HG03060 (cell line): ENCODE results near the gene MKLN1.
"Not testable (repeated sequence)": the region's sequence is repeated elsewhere in the genome, so short reads cannot be mapped to it uniquely, and the experiment has no call there.

Experiments used
- ATAC-seq: cut with Tn5 transposase; IDR thresholded peaks from one replicate; pipeline ENCODE4 v1.9.1; 2021; ENCODE audit warnings: low read depth, moderate number of reproducible peaks; ENCODE audit not compliant: unreplicated experiment

MKLN1 gene

GRCh38 chr7:131511774-131512535 is 184.3 kb downstream of the MKLN1 start:
- no peak for ATAC-seq

GRCh38 chr7:131513245-131514061 is 185.8 kb downstream of the MKLN1 start:
- ATAC-seq = no peak

GRCh38 chr7:131515471-131515870 is 187.8 kb downstream of the MKLN1 start:
- not testable (repeated sequence) for ATAC-seq

GRCh38 chr7:131517218-131517923 is 189.7 kb downstream of the MKLN1 start:
- no peak for ATAC-seq

- ATAC-seq = no peak
Observed at GRCh38 chr7:131518626-131519025, 190.9 kb downstream of the MKLN1 start.

- no peak for ATAC-seq
Observed at GRCh38 chr7:131521651-131522163, 194.0 kb downstream of the MKLN1 start.

GRCh38 chr7:131522325-131522930 is 194.8 kb downstream of the MKLN1 start:
- ATAC-seq = no peak

GRCh38 chr7:131524115-131524514 is 196.4 kb downstream of the MKLN1 start:
- no peak for ATAC-seq

- no peak for ATAC-seq
Observed at GRCh38 chr7:131524703-131525102, 197.0 kb downstream of the MKLN1 start.

GRCh38 chr7:131525820-131526219 is 198.1 kb downstream of the MKLN1 start:
- ATAC-seq = no peak

- no peak for ATAC-seq
Observed at GRCh38 chr7:131527456-131527855, 199.8 kb downstream of the MKLN1 start.

- no peak for ATAC-seq
Observed at GRCh38 chr7:131529179-131529578, 201.5 kb downstream of the MKLN1 start.

GRCh38 chr7:131529617-131530016 is 201.9 kb downstream of the MKLN1 start:
- no peak for ATAC-seq

GRCh38 chr7:131530137-131530536 is 202.5 kb downstream of the MKLN1 start:
- no peak for ATAC-seq

GRCh38 chr7:131532570-131533091 is 205.0 kb downstream of the MKLN1 start:
- ATAC-seq = no peak

- ATAC-seq = no peak
Observed at GRCh38 chr7:131533151-131533559, 205.5 kb downstream of the MKLN1 start.

- no peak for ATAC-seq
Observed at GRCh38 chr7:131533566-131534561, 206.2 kb downstream of the MKLN1 start.

- ATAC-seq = no peak
Observed at GRCh38 chr7:131536361-131536849, 208.7 kb downstream of the MKLN1 start.

- ATAC-seq = no peak
Observed at GRCh38 chr7:131537571-131537978, 209.9 kb downstream of the MKLN1 start.
